Smooth muscle cell (in vitro differentiated cells): ENCODE results near the gene KRTAP12-2. TPM values are rescaled to one million over a fixed set of nuclear protein-coding genes. Genes with fewer than 3 reads are reported as not detected.
"Not testable (repeated sequence)": the region's sequence is repeated elsewhere in the genome, so short reads cannot be mapped to it uniquely, and the experiment has no call there.

Experiments used
- DNase-seq: peaks from one replicate; lab custom pipeline; 2025; ENCODE audit not compliant: unreplicated experiment; lab: John Stamatoyannopoulos, UW
- H2AFZ ChIP-seq: fragments of 200-600 bp; sonication (generic); 2 replicates; pipeline ENCODE4 v1.6.0; 2016; ENCODE audit warnings: antibody characterized with exemption, low read depth, mild to moderate bottlenecking
- H3F3A ChIP-seq: fragments of 200-600 bp; sonication (generic); 2 replicates; pipeline ENCODE4 v1.6.0; 2017; ENCODE audit warnings: antibody characterized with exemption, low read depth
- H3K27ac ChIP-seq: fragments of 200-600 bp; sonication (generic); 2 replicates; pipeline ENCODE4 v1.5.1; 2016; ENCODE audit warnings: low read depth, mild to moderate bottlenecking
- H3K27me3 ChIP-seq: fragments of 200-600 bp; sonication (generic); 2 replicates; pipeline ENCODE4 v1.6.1; 2016; ENCODE audit warnings: low read depth, mild to moderate bottlenecking
- H3K36me3 ChIP-seq: fragments of 200-600 bp; sonication (generic); 2 replicates; pipeline ENCODE4 v1.5.1; 2016; ENCODE audit warnings: low read depth
- H3K4me1 ChIP-seq: fragments of 200-600 bp; sonication (generic); 2 replicates; pipeline ENCODE4 v1.5.1; 2016; ENCODE audit warnings: low read depth
- H3K4me2 ChIP-seq: fragments of 200-600 bp; sonication (generic); 2 replicates; pipeline ENCODE4 v1.6.0; 2016; ENCODE audit warnings: mild to moderate bottlenecking
- H3K4me3 ChIP-seq: fragments of 200-600 bp; sonication (generic); 2 replicates; pipeline ENCODE4 v1.5.1; 2016; ENCODE audit warnings: mild to moderate bottlenecking
- H3K79me2 ChIP-seq: fragments of 200-600 bp; sonication (generic); 2 replicates; pipeline ENCODE4 v1.6.0; 2016; ENCODE audit warnings: low read depth, mild to moderate bottlenecking
- H3K9ac ChIP-seq: fragments of 200-600 bp; sonication (generic); 2 replicates; pipeline ENCODE4 v1.6.0; 2016; ENCODE audit warnings: low read depth
- H3K9me3 ChIP-seq: fragments of 200-600 bp; sonication (generic); replicated peaks from 2 replicates; pipeline ENCODE4 v1.5.1; 2016; ENCODE audit warnings: low read depth
- H4K20me1 ChIP-seq: fragments of 200-600 bp; sonication (generic); 2 replicates; pipeline ENCODE4 v1.6.0; 2016; ENCODE audit warnings: low read depth
- WGBS: methylation state at CpG from one replicate; pipeline ENCODE4 v1.1.7; 2016; ENCODE audit warnings: low lambda C conversion rate; 5-methylcytosine and 5-hydroxymethylcytosine counted together
- polyA plus RNA-seq: library from polyadenylated mRNA; unstranded; fragments of >200 nt; fragmentation: Nextera tagmentation; extraction: Ambion mirVana; gene quantifications from 2 replicates; pipeline ENCODE4 v1.2.1, GENCODE V29; 2016
- total RNA-seq: library from RNA; depleted of rRNA; stranded (reverse); fragments of >200 nt; gene quantifications from 2 replicates; pipeline ENCODE4 v1.2.3, GENCODE V29; 2014
- TF ChIP-seq, protein P1 (sequence below): fragments of 200-600 bp; sonication (generic); IDR thresholded peaks from 2 replicates; pipeline ENCODE4 v1.5.1; 2017; ENCODE audit warnings: borderline replicate concordance, mild to moderate bottlenecking, antibody characterized with exemption; ENCODE audit not compliant: insufficient read depth, poor library complexity, severe bottlenecking

The KRTAP12-2 gene
- total and polyA plus RNA-seq, 2 experiments from 2014 or later, result not detected

- no peak overlapping the region for H3K4me2 ChIP-seq
- no peak overlapping the region for H3K4me3 ChIP-seq
- H3K79me2 ChIP-seq, result no peaks in the 10 kb centered on the region
- no peak for DNase-seq
- H3K27me3 ChIP-seq, result no peaks in the 10 kb centered on the region
- no peaks in the 10 kb centered on the region for H3K36me3 ChIP-seq
- H3K27ac ChIP-seq, result no peak overlapping the region
- no peaks in the 10 kb centered on the region for H4K20me1 ChIP-seq
- H3K9ac ChIP-seq, result no peak overlapping the region
- no peaks in the 10 kb centered on the region for H3K4me1 ChIP-seq
- TF ChIP-seq, protein P1, sequence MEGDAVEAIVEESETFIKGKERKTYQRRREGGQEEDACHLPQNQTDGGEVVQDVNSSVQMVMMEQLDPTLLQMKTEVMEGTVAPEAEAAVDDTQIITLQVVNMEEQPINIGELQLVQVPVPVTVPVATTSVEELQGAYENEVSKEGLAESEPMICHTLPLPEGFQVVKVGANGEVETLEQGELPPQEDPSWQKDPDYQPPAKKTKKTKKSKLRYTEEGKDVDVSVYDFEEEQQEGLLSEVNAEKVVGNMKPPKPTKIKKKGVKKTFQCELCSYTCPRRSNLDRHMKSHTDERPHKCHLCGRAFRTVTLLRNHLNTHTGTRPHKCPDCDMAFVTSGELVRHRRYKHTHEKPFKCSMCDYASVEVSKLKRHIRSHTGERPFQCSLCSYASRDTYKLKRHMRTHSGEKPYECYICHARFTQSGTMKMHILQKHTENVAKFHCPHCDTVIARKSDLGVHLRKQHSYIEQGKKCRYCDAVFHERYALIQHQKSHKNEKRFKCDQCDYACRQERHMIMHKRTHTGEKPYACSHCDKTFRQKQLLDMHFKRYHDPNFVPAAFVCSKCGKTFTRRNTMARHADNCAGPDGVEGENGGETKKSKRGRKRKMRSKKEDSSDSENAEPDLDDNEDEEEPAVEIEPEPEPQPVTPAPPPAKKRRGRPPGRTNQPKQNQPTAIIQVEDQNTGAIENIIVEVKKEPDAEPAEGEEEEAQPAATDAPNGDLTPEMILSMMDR, result no peak
- no peak overlapping the region for H2AFZ ChIP-seq
- no peaks in the 10 kb centered on the region for H3F3A ChIP-seq
- WGBS, result 85% methylated on average over 14 of the region's 14 CpGs
- no peaks in the 10 kb centered on the region for H3K9me3 ChIP-seq
Measured at GRCh38 chr21:44643741-44644310, 22.9 kb downstream of the KRTAP12-2 start.

DNA sequence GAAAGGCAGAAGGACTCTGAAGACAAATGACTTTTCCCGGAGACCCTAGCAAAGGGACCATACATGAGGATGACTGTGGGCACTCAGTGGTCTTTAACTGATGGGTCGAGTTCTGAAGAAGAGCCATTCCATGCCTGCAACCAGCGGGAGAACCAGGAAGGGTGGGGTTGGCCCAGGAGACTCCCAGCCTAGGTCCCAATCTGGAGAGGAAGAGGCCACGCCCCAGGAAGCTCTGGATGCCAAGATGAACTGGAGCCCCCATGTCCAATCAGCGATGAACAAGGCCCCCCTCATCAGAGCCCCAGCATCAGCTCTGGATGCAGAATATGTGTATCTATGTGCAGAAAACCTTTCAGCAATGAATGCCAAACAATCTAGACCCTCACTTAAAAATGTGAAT is 26.0 kb downstream of the KRTAP12-2 start:
- WGBS, result 98% methylated on average over 5 of the region's 5 CpGs
- H3K4me1 ChIP-seq, result no peaks in the 10 kb centered on the region
- no peak for DNase-seq
- no peaks in the 10 kb centered on the region for H3K27me3 ChIP-seq
- H3K36me3 ChIP-seq, result no peaks in the 10 kb centered on the region
- TF ChIP-seq, protein P1, result no peak
- no peak overlapping the region for H3K27ac ChIP-seq
- H3K9me3 ChIP-seq, result no peaks in the 10 kb centered on the region
- no peak overlapping the region for H3K4me2 ChIP-seq
- H4K20me1 ChIP-seq, result no peaks in the 10 kb centered on the region
- no peaks in the 10 kb centered on the region for H3K79me2 ChIP-seq
- no peak overlapping the region for H3K4me3 ChIP-seq
- no peak overlapping the region for H2AFZ ChIP-seq
- no peaks in the 10 kb centered on the region for H3F3A ChIP-seq
- H3K9ac ChIP-seq, result no peak overlapping the region

DNA sequence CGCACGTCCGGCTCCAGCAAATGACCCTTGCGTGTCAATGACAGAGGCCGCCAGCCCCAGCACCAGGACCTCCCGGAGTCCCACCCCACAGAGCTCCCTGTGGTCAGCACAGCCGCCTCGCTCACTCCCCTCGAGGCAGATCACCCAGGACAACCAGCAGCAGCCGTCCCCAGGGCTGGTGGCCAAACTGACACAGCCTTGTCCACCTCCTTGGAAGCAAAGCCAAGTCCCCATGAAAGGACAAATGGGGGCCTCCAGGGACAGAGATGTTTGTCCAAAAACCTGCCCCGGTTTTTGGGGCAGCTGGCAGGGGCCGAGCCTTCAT is 27.4 kb downstream of the KRTAP12-2 start:
- Histone ChIP-seq H3K27me3 (no peaks in the 10 kb centered on the region), H3K4me3 (no peak overlapping the region), H2AFZ (no peak overlapping the region), H4K20me1 (no peaks in the 10 kb centered on the region), H3K79me2 (no peaks in the 10 kb centered on the region), H3K36me3 (no peaks in the 10 kb centered on the region), H3F3A (no peaks in the 10 kb centered on the region), H3K4me2 (no peak overlapping the region), H3K9ac (no peak overlapping the region), H3K9me3 (no peaks in the 10 kb centered on the region), H3K4me1 (no peaks in the 10 kb centered on the region), H3K27ac (no peak overlapping the region)
- no peak for DNase-seq
- TF ChIP-seq, protein P1, result no peak
- 95% methylated on average over 12 of the region's 12 CpGs for WGBS

GRCh38 chr21:44638506-44639330 is 28.0 kb downstream of the KRTAP12-2 start:
- not testable (repeated sequence) for H3K9ac ChIP-seq, H4K20me1 ChIP-seq, H3K9me3 ChIP-seq, H3K79me2 ChIP-seq, H3K4me2 ChIP-seq, DNase-seq, H3K4me1 ChIP-seq, H3K27me3 ChIP-seq, H3K27ac ChIP-seq, H2AFZ ChIP-seq, H3F3A ChIP-seq, H3K4me3 ChIP-seq, H3K36me3 ChIP-seq
- WGBS, result 96% methylated on average over 18 of the region's 21 CpGs

DNA sequence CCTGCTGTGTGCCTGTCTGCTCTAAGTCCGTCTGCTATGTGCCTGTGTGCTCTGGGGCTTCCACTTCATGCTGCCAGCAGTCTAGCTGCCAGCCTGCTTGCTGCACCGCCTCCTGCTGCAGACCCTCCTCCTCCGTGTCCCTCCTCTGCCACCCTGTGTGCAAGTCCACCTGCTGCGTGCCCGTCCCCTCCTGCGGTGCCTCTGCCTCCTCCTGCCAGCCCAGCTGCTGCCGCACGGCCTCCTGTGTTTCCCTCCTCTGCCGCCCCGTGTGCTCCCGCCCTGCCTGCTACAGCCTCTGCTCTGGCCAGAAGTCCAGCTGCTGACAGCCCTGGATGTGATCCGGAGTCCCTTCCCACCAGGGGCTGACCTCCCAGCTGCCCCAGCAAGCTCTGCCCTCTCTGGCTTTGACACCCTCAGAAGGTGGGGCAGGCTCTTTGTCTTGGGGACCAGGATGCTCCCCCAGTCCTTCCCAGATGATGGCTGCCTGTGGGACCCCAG is 28.8 kb downstream of the KRTAP12-2 start:
- 91% methylated on average over 12 of the region's 12 CpGs for WGBS
- not testable (repeated sequence) for H4K20me1 ChIP-seq, H3F3A ChIP-seq, H3K79me2 ChIP-seq, H3K4me2 ChIP-seq, DNase-seq, H2AFZ ChIP-seq, H3K27ac ChIP-seq, H3K27me3 ChIP-seq, H3K4me1 ChIP-seq, H3K4me3 ChIP-seq, H3K9me3 ChIP-seq, H3K9ac ChIP-seq, H3K36me3 ChIP-seq
